Peyer's patch (tissue), 4 donors: ENCODE data around the gene STK32C. TPM values are rescaled to one million over a fixed set of nuclear protein-coding genes. Genes with fewer than 3 reads are reported as not detected.
A peak's percentile ranks its signal among the peaks of the same experiment; 100 is the strongest.

Source experiments
- DNase-seq, 3 donors: peaks; one replicate each; pipeline ENCODE4 v3.0.0-alpha.2; 2017 to 2019
- H3K27ac ChIP-seq, 4 donors: fragments of 200-600 bp; sonication (generic); one replicate each; pipeline ENCODE4 v1.5.1; 2016 to 2019
- H3K27me3 ChIP-seq, 2 donors: fragments of 200-600 bp; sonication (generic); one replicate each; pipeline ENCODE4 v1.5.1; 2019
- H3K36me3 ChIP-seq, 3 donors: fragments of 200-600 bp; sonication (generic); one replicate each; pipeline ENCODE4 v1.5.1; 2016 to 2019
- H3K4me1 ChIP-seq, 4 donors: fragments of 200-600 bp; sonication (generic); one replicate each; pipeline ENCODE4 v1.5.1; 2016 to 2019
- H3K4me3 ChIP-seq, 4 donors: fragments of 200-600 bp; sonication (generic); 1 replicate in 3 of 4; 2 replicates in 1 of 4; pipeline ENCODE4 v1.5.1; 2016 to 2019; ENCODE audit warnings: mild to moderate bottlenecking in 1 of 4
- H3K9me3 ChIP-seq, 4 donors: fragments of 200-600 bp; sonication (generic); one replicate each; pipeline ENCODE4 v1.5.1; 2016 to 2019; ENCODE audit warnings: mild to moderate bottlenecking in 1 of 4
- CTCF ChIP-seq, 6 experiments: fragments of 450-650 bp in 4 of 6; fragments of 200-600 bp in 2 of 6; sonication (generic) in 1 of 6; IDR thresholded peaks; one replicate each; pipeline ENCODE4 v1.5.1; 2017 to 2019; ENCODE audit warnings: antibody characterized with exemption in 6 of 6, mild to moderate bottlenecking in 3 of 6, moderate library complexity in 1 of 6
- POLR2A ChIP-seq, 2 donors: fragments of 450-650 bp; IDR thresholded peaks; one replicate each; pipeline ENCODE4 v1.5.1; 2017; ENCODE audit warnings: antibody characterized with exemption in 2 of 2, mild to moderate bottlenecking in 2 of 2, moderate library complexity in 2 of 2
- total RNA-seq, 4 donors: library from RNA; depleted of rRNA; stranded (reverse); fragments of >200 nt; gene quantifications; one replicate each; pipeline ENCODE4 v1.1.0, GENCODE V29; 2016

Gene STK32C
- total RNA-seq, 4 donors from 2014 or later: 0.35 to 23.9 (median 4.4) TPM

GRCh38 chr10:132309879-132310591 is 2.3 kb upstream of the STK32C start:
- no peaks in the 10 kb centered on the region for H3K27me3 ChIP-seq
- H3K27ac ChIP-seq: no peak overlapping the region
- H3K4me3 ChIP-seq: no peak overlapping the region
- H3K9me3 ChIP-seq: no peaks in the 10 kb centered on the region
- peak in 1 of 3 donors; percentile 42 for DNase-seq
- no peak for TF ChIP-seq CTCF (IDR thresholded peaks at IDR 0.05)
- no peak for TF ChIP-seq POLR2A (IDR thresholded peaks at IDR 0.05)
- H3K4me1 ChIP-seq: peaks cover 0 to 19% (median 9%) of the 10 kb centered on the region in 4 donors
- H3K36me3 ChIP-seq: no peaks in the 10 kb centered on the region

DNA sequence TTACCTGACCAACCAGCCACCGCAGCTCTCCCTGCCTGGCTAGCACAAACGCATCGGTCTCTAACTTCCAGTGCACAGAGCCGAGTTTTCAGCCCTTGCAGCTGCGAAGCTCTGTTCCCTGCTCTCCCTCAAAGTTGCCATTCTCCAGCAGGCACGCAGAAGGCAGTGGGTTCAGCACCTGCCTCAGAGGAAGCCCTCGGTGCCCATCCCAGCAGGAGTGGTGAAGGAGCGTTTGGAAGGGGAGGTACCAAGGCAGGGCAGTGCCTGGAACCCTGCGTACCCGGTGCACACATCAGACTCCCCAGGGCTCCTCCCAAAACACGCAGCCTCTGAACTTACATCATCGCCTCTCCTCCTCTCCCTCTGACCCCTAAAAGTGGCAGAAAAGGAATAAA is 1.7 kb upstream of the STK32C start:
- TF ChIP-seq POLR2A (IDR thresholded peaks at IDR 0.05): no peak
- TF ChIP-seq CTCF (IDR thresholded peaks at IDR 0.05): no peak
- H3K27ac ChIP-seq: no peak overlapping the region
- no peaks in the 10 kb centered on the region for H3K36me3 ChIP-seq
- H3K4me3 ChIP-seq: no peak overlapping the region
- no peaks in the 10 kb centered on the region for H3K27me3 ChIP-seq
- no peaks in the 10 kb centered on the region for H3K9me3 ChIP-seq
- H3K4me1 ChIP-seq: peaks cover 0 to 19% (median 9%) of the 10 kb centered on the region in 4 donors
- DNase-seq: peak in 1 of 3 donors; percentile 35

GRCh38 chr10:132308587-132309470 is 1.1 kb upstream of the STK32C start:
- Histone ChIP-seq H3K27ac (peak overlapping the region; percentile 53 to 80 (median 68)), H3K36me3 (no peaks in the 10 kb centered on the region), H3K4me3 (peak overlapping the region; percentile 55 to 88 (median 72)), H3K4me1 (peaks cover 0 to 19% (median 9%) of the 10 kb centered on the region in 4 donors), H3K27me3 (no peaks in the 10 kb centered on the region), H3K9me3 (no peaks in the 10 kb centered on the region)
- peak in 1 of 3 donors; percentile 43 for DNase-seq
- no peak for TF ChIP-seq POLR2A (IDR thresholded peaks at IDR 0.05)
- TF ChIP-seq CTCF (IDR thresholded peaks at IDR 0.05): no peak

GRCh38 chr10:132306864-132307751 is 642 bp downstream of the STK32C start:
- no peaks in the 10 kb centered on the region for H3K27me3 ChIP-seq
- no peaks in the 10 kb centered on the region for H3K36me3 ChIP-seq
- TF ChIP-seq CTCF (IDR thresholded peaks at IDR 0.05) (no peak), POLR2A (IDR thresholded peaks at IDR 0.05) (no peak)
- no peaks in the 10 kb centered on the region for H3K9me3 ChIP-seq
- peak; percentile 23 to 63 (median 62) for DNase-seq
- H3K27ac ChIP-seq: peak overlapping the region in 1 of 4 donors; percentile 80
- H3K4me3 ChIP-seq: peak overlapping the region; percentile 55 to 88 (median 72)
- peaks cover 0 to 19% (median 9%) of the 10 kb centered on the region in 4 donors for H3K4me1 ChIP-seq

DNA sequence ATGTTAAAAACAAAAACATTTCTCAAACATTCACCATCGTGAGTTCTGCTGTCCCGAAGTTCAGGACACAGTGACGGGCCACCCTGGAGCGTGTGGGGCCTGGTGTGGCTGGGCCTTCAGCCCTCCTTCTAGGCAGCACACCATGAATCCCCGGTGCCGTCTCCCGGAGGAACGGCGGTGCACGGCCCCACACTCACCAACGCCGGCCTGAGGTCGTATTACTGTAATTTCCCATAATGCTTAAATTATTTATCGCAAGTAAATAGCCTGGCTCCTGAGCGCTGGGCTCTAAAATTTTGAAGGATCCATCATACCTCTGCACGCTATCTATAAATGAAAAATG is 1.4 kb downstream of the STK32C start:
- H3K4me1 ChIP-seq: peaks cover 0 to 19% (median 9%) of the 10 kb centered on the region in 4 donors
- no peak overlapping the region for H3K4me3 ChIP-seq
- TF ChIP-seq CTCF (IDR thresholded peaks at IDR 0.05) (no peak), POLR2A (IDR thresholded peaks at IDR 0.05) (no peak)
- peak in 1 of 3 donors; percentile 44 for DNase-seq
- H3K9me3 ChIP-seq: no peaks in the 10 kb centered on the region
- H3K36me3 ChIP-seq: no peaks in the 10 kb centered on the region
- no peaks in the 10 kb centered on the region for H3K27me3 ChIP-seq
- no peak overlapping the region for H3K27ac ChIP-seq
